CD14-positive monocyte (primary cell): Measurements from ENCODE around the gene GTF2B. TPM values are rescaled to one million over a fixed set of nuclear protein-coding genes. Genes with fewer than 3 reads are reported as not detected.
A peak's percentile ranks its signal among the peaks of the same experiment; 100 is the strongest.

Experiments
- DNase-seq, 3 donors: peaks; one replicate each; pipeline ENCODE4 v3.0.0-alpha.2; 2011 to 2022
- H2AFZ ChIP-seq: 2 replicates; pipeline ENCODE4 v1.6.0; 2012; ENCODE audit warnings: mild to moderate bottlenecking, low read depth, low read length, inconsistent platforms; ENCODE audit not compliant: insufficient read depth, poor library complexity, severe bottlenecking
- H3K27ac ChIP-seq, 2 donors: 1 replicate in 1 of 2; 2 replicates in 1 of 2; pipeline ENCODE4 v1.5.1; 2012 to 2013; ENCODE audit warnings: low read length in 2 of 2, control low read depth in 1 of 2, inconsistent platforms in 1 of 2, low read depth in 1 of 2, mild to moderate bottlenecking in 1 of 2
- H3K27me3 ChIP-seq, 2 donors: one replicate each; pipeline versions ENCODE4 v1.6.0 to v1.6.1; 2011 to 2013; ENCODE audit warnings: low read length in 2 of 2; ENCODE audit not compliant: control insufficient read depth in 2 of 2, insufficient read depth in 2 of 2
- H3K36me3 ChIP-seq, 2 donors: replicated peaks in 1 of 2; 1 replicate in 1 of 2; 2 replicates in 1 of 2; pipeline versions ENCODE4 v1.5.1 to v1.6.1; 2012 to 2013; ENCODE audit warnings: low read length in 2 of 2, control low read depth in 1 of 2, inconsistent platforms in 1 of 2, mild to moderate bottlenecking in 1 of 2; ENCODE audit not compliant: insufficient read depth in 2 of 2, control insufficient read depth in 1 of 2
- H3K4me1 ChIP-seq, 2 donors: 1 replicate in 1 of 2; 2 replicates in 1 of 2; pipeline versions ENCODE4 v1.5.1 to v1.6.1; 2012 to 2013; ENCODE audit warnings: low read length in 2 of 2, control low read depth in 1 of 2, inconsistent platforms in 1 of 2, mild to moderate bottlenecking in 1 of 2, moderate library complexity in 1 of 2; ENCODE audit not compliant: insufficient read depth in 2 of 2, control insufficient read depth in 1 of 2
- H3K4me2 ChIP-seq: replicated peaks from 2 replicates; pipeline ENCODE3; 2012; ENCODE audit warnings: low read length, moderate library complexity, mild to moderate bottlenecking; ENCODE audit not compliant: poor library complexity, severe bottlenecking; ENCODE audit errors: extremely low read depth
- H3K4me3 ChIP-seq, 3 experiments: fragments of 200-600 bp in 1 of 3; sonication (generic) in 1 of 3; replicated peaks in 1 of 3; 1 replicate in 2 of 3; 2 replicates in 1 of 3; pipeline ENCODE4 v1.5.1; 2011 to 2013; ENCODE audit warnings: low read length in 3 of 3, mild to moderate bottlenecking in 3 of 3, control low read depth in 2 of 3, low read depth in 2 of 3, inconsistent platforms in 1 of 3, moderate library complexity in 1 of 3
- H3K79me2 ChIP-seq: 2 replicates; pipeline ENCODE4 v1.6.0; 2012; ENCODE audit warnings: mild to moderate bottlenecking, control low read depth, inconsistent platforms, low read length, moderate library complexity; ENCODE audit not compliant: insufficient read depth
- H3K9ac ChIP-seq: 2 replicates; pipeline ENCODE4 v1.6.0; 2017; ENCODE audit warnings: low read length, mild to moderate bottlenecking; ENCODE audit not compliant: insufficient read depth, poor library complexity, severe bottlenecking
- H3K9me3 ChIP-seq, 2 donors: replicated peaks in 1 of 2; 1 replicate in 1 of 2; 2 replicates in 1 of 2; pipeline versions ENCODE4 v1.5.1 to v1.6.1; 2012 to 2013; ENCODE audit warnings: low read length in 2 of 2, control low read depth in 1 of 2; ENCODE audit not compliant: control insufficient read depth in 1 of 2, insufficient read depth in 1 of 2
- H4K20me1 ChIP-seq: 2 replicates; pipeline ENCODE4 v1.6.0; 2012; ENCODE audit warnings: mild to moderate bottlenecking, low read length, control low read depth, moderate library complexity; ENCODE audit not compliant: insufficient read depth
- H3K27ac Mint-ChIP-seq, 7 donors: one replicate each; pipeline ENCODE4 v1.8.0; 2020; ENCODE audit warnings: mild to moderate bottlenecking in 7 of 7, mixed read lengths in 7 of 7, moderate library complexity in 6 of 7, inconsistent platforms in 2 of 7
- H3K27me3 Mint-ChIP-seq, 3 donors: one replicate each; pipeline ENCODE4 v1.8.0; 2021 to 2022; ENCODE audit warnings: low read depth in 3 of 3, mild to moderate bottlenecking in 3 of 3, mixed read lengths in 3 of 3, moderate library complexity in 3 of 3, inconsistent platforms in 1 of 3
- H3K36me3 Mint-ChIP-seq, 2 donors: one replicate each; pipeline ENCODE4 v1.8.0; 2020; ENCODE audit warnings: mixed read lengths in 2 of 2, inconsistent platforms in 1 of 2, mild to moderate bottlenecking in 1 of 2
- H3K4me1 Mint-ChIP-seq: one replicate; pipeline ENCODE4 v1.8.0; 2020; ENCODE audit warnings: mild to moderate bottlenecking, mixed read lengths
- H3K4me3 Mint-ChIP-seq, 2 donors: one replicate each; pipeline ENCODE4 v1.8.0; 2020; ENCODE audit warnings: mild to moderate bottlenecking in 2 of 2, mixed read lengths in 2 of 2, moderate library complexity in 1 of 2
- H3K9me3 Mint-ChIP-seq, 7 donors: one replicate each; pipeline ENCODE4 v1.8.0; 2020 to 2022; ENCODE audit warnings: mixed read lengths in 7 of 7, mild to moderate bottlenecking in 6 of 7, moderate library complexity in 6 of 7, inconsistent platforms in 2 of 7
- WGBS: methylation state at CpG from one replicate; pipeline ENCODE4 v1.1.5; 2013; ENCODE audit warnings: missing lambda C conversion rate; ENCODE audit not compliant: insufficient coverage; 5-methylcytosine and 5-hydroxymethylcytosine counted together
- intact Hi-C, 2 donors: fragments of 100-400 bp; cut with micrococcal nuclease; formaldehyde crosslinking; loops; one replicate each; pipeline versions ENCODE4 v1.15.0 to v1.15.1; 2023
- polyA plus RNA-seq, 3 donors: library from polyadenylated mRNA; depleted of rRNA in 1 of 3; unstranded in 2 of 3; stranded (reverse) in 1 of 3; fragments of 300-500 nt in 2 of 3; fragments of >200 nt in 1 of 3; fragmentation: Illumina TruSeq in 2 of 3; gene quantifications; 1 replicate in 2 of 3; 2 replicates in 1 of 3; pipeline ENCODE4 v1.2.3, GENCODE V29; 2012 to 2021
- TF ChIP-seq, protein P1 (sequence below): fragments of 200-600 bp; IDR thresholded peaks from one replicate; pipeline ENCODE4 v1.8.0; 2022; ENCODE audit warnings: antibody characterized with exemption, mild to moderate bottlenecking

Gene GTF2B
- polyA plus RNA-seq, 3 donors, result 26.9 to 46.1 (median 39.2) TPM

DNA sequence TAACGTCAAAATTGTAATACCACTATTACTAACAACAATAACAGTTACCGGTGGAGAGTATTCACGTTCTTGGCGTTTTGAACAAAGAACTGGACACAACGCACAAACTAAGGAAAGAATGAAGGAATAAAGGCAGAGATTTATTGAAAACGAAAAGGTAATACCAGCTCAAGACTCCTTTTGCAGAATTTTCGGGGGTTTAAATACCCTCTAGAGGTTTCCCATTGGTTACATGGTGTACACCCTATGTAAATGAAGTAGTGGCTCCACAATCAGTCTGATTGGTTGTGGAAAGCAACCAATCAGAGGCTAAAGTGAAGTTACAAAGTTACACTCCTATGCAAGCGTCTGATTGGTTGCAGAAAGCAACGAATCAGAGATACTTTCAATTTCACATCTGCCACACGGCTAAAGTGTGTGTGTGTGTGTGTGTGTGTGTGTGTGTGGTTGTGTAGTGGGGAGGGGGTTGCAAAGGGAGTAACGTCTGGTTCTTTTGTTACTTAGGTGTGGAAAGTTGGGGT lies 1.1 kb upstream of the GTF2B start:
- WGBS, result 80% methylated on average over 3 of the region's 11 CpGs
- peak overlapping the region in 1 of 3 experiments; percentile 89 for H3K4me3 ChIP-seq
- no peak overlapping the region for H3K27ac ChIP-seq
- H3K27me3 ChIP-seq, result no peaks in the 10 kb centered on the region
- intact Hi-C loops, result loop anchor here (5.0 kb wide), 1 partner anchor 210 kb away; the partner anchor contains the start of gene PKN2 (in 2 of the 2)
- Mint-ChIP-seq H3K27me3 (peaks cover 0 to 4% (median 0%) of the 10 kb centered on the region in 3 donors), H3K27ac (peak overlapping the region in 2 of 7 donors; percentile 65 to 68), H3K4me1 (peaks cover 28% of the 10 kb centered on the region), H3K4me3 (peak overlapping the region; percentile 92 to 98), H3K36me3 (peaks cover 4 to 5% of the 10 kb centered on the region in 2 donors), H3K9me3 (peaks cover 0 to 5% (median 0%) of the 10 kb centered on the region in 7 donors)
- H3K79me2 ChIP-seq, result peaks cover 39% of the 10 kb centered on the region
- H3K9me3 ChIP-seq, result no peaks in the 10 kb centered on the region
- peaks cover 28% of the 10 kb centered on the region for H4K20me1 ChIP-seq
- H3K4me2 ChIP-seq, result peak overlapping the region; percentile 93
- peaks cover 24 to 32% of the 10 kb centered on the region in 2 donors for H3K4me1 ChIP-seq
- TF ChIP-seq, protein P1, sequence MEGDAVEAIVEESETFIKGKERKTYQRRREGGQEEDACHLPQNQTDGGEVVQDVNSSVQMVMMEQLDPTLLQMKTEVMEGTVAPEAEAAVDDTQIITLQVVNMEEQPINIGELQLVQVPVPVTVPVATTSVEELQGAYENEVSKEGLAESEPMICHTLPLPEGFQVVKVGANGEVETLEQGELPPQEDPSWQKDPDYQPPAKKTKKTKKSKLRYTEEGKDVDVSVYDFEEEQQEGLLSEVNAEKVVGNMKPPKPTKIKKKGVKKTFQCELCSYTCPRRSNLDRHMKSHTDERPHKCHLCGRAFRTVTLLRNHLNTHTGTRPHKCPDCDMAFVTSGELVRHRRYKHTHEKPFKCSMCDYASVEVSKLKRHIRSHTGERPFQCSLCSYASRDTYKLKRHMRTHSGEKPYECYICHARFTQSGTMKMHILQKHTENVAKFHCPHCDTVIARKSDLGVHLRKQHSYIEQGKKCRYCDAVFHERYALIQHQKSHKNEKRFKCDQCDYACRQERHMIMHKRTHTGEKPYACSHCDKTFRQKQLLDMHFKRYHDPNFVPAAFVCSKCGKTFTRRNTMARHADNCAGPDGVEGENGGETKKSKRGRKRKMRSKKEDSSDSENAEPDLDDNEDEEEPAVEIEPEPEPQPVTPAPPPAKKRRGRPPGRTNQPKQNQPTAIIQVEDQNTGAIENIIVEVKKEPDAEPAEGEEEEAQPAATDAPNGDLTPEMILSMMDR, result no peak
- peak; percentile 8 to 55 (median 35) for DNase-seq
- H3K9ac ChIP-seq, result no peak overlapping the region
- H3K36me3 ChIP-seq, result peaks cover 6 to 16% of the 10 kb centered on the region in 2 donors
- H2AFZ ChIP-seq, result no peak overlapping the region

DNA sequence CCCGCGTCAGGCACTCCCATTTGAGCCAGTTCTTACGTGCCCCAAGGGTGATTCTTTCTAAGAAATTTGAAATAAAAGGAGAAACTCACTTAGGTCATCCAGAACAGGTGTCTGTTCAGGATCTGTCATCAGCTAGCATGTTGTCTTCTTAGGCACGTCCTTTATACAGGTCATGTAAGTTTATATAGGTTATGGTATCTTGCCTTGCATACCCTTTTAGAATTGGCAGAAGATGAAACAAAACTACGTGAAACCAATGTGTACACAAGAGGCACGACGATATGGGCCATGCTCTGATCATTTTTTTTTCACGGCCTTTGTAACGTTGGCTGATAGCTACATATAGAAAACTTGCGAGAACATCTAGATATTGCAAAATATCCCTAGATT lies 579 bp upstream of the GTF2B start:
- Histone ChIP-seq H3K27ac (peak overlapping the region; percentile 73 to 90), H3K4me2 (peak overlapping the region; percentile 93), H3K27me3 (no peaks in the 10 kb centered on the region), H2AFZ (peak overlapping the region; percentile 81), H3K9me3 (no peaks in the 10 kb centered on the region), H4K20me1 (peaks cover 33% of the 10 kb centered on the region), H3K36me3 (peaks cover 11 to 20% of the 10 kb centered on the region in 2 donors), H3K79me2 (peaks cover 44% of the 10 kb centered on the region), H3K4me1 (peaks cover 24 to 32% of the 10 kb centered on the region in 2 donors), H3K9ac (peak overlapping the region; percentile 87), H3K4me3 (peak overlapping the region; percentile 58 to 97 (median 89))
- Mint-ChIP-seq H3K36me3 (peaks cover 9% of the 10 kb centered on the region in 2 donors), H3K4me1 (peaks cover 28% of the 10 kb centered on the region), H3K4me3 (peak overlapping the region; percentile 92 to 98), H3K9me3 (peaks cover 0 to 5% (median 0%) of the 10 kb centered on the region in 7 donors), H3K27ac (peak overlapping the region; percentile 94 to 98 (median 97)), H3K27me3 (peaks cover 0 to 4% (median 0%) of the 10 kb centered on the region in 3 donors)
- TF ChIP-seq, protein P1, result no peak
- 72% methylated on average over 6 of the region's 10 CpGs for WGBS
- intact Hi-C loops, result loop anchor here (5.0 kb wide), 1 partner anchor 210 kb away; the partner anchor contains the start of gene PKN2 (in 2 of the 2)
- DNase-seq, result no peak
